Neural cell (in vitro differentiated cells): ENCODE results near the gene HRH4. TPM values are rescaled to one million over a fixed set of nuclear protein-coding genes. Genes with fewer than 3 reads are reported as not detected.

ENCODE experiments used
- H2AFZ ChIP-seq: fragments of 200-600, 300-800 bp; sonication (generic), shearing (Covaris generic); 2 replicates; pipeline ENCODE4 v1.6.0; 2014; ENCODE audit warnings: low read depth, mild to moderate bottlenecking, antibody characterized with exemption, low read length, moderate library complexity
- H3F3A ChIP-seq: fragments of 200-600 bp; shearing (Covaris generic); 2 replicates; pipeline ENCODE4 v1.6.1; 2016; ENCODE audit warnings: mild to moderate bottlenecking, moderate library complexity, mixed read lengths, antibody characterized with exemption, low read length; ENCODE audit not compliant: insufficient read depth, poor library complexity, severe bottlenecking
- H3K27ac ChIP-seq: fragments of 200-600, 300-800 bp; sonication (generic), shearing (Covaris generic); 2 replicates; pipeline ENCODE4 v1.5.1; 2014; ENCODE audit warnings: mild to moderate bottlenecking, low read length, moderate library complexity
- H3K27me3 ChIP-seq: fragments of 300-800, 200-600 bp; sonication (generic), shearing (Covaris generic); 2 replicates; pipeline ENCODE4 v1.6.0; 2014; ENCODE audit warnings: mild to moderate bottlenecking, low read depth, low read length, moderate library complexity; ENCODE audit not compliant: insufficient read depth
- H3K36me3 ChIP-seq: fragments of 300-800, 200-600 bp; sonication (generic), shearing (Covaris generic); 2 replicates; pipeline ENCODE4 v1.5.1; 2014; ENCODE audit warnings: mild to moderate bottlenecking, antibody characterized with exemption, low read length, moderate library complexity; ENCODE audit not compliant: insufficient read depth
- H3K4me2 ChIP-seq: fragments of 300-800, 200-600 bp; sonication (generic), shearing (Covaris generic); 2 replicates; pipeline ENCODE4 v1.6.0; 2014; ENCODE audit warnings: mild to moderate bottlenecking, low read length
- H3K4me3 ChIP-seq: fragments of 300-800, 200-600 bp; sonication (generic), shearing (Covaris generic); 2 replicates; pipeline ENCODE4 v1.5.1; 2014; ENCODE audit warnings: mild to moderate bottlenecking, low read length, moderate library complexity
- H3K79me2 ChIP-seq: fragments of 200-600 bp; shearing (Covaris generic); replicated peaks from 2 replicates; pipeline ENCODE4 v1.6.0; 2014; ENCODE audit warnings: mild to moderate bottlenecking, low read length, moderate library complexity; ENCODE audit not compliant: insufficient read depth
- H3K9ac ChIP-seq: fragments of 300-800, 200-600 bp; sonication (generic), shearing (Covaris generic); 2 replicates; pipeline ENCODE4 v1.6.1; 2016; ENCODE audit warnings: mild to moderate bottlenecking, low read length, mixed read lengths
- H3K9me2 ChIP-seq: fragments of 200-600 bp; shearing (Covaris generic); 2 replicates; pipeline ENCODE4 v1.6.1; 2016; ENCODE audit warnings: mild to moderate bottlenecking, low read length, mixed read lengths; ENCODE audit not compliant: insufficient read depth
- H3K9me3 ChIP-seq: fragments of 200-600, 300-800 bp; sonication (generic), shearing (Covaris generic); 2 replicates; pipeline ENCODE4 v1.6.1; 2016; ENCODE audit warnings: mild to moderate bottlenecking, mixed run types, low read length, moderate library complexity, mixed read lengths
- H4K20me1 ChIP-seq: fragments of 200-600 bp; shearing (Covaris generic); 2 replicates; pipeline ENCODE4 v1.6.1; 2016; ENCODE audit warnings: mild to moderate bottlenecking, mixed run types; ENCODE audit not compliant: insufficient read depth
- CTCF ChIP-seq: fragments of 450-650 bp; IDR thresholded peaks from 2 replicates; pipeline ENCODE4 v1.5.1; 2014; ENCODE audit warnings: antibody characterized with exemption, mild to moderate bottlenecking, moderate library complexity; ENCODE audit not compliant: poor library complexity, severe bottlenecking
- EP300 ChIP-seq: fragments of 450-650 bp; conservative IDR thresholded peaks from 2 replicates; pipeline ENCODE4 v1.6.1; 2014; ENCODE audit warnings: antibody characterized with exemption, mild to moderate bottlenecking, moderate library complexity; ENCODE audit not compliant: poor library complexity, severe bottlenecking
- EZH2 ChIP-seq: fragments of 200-600, 300-800 bp; shearing (Covaris generic), sonication (generic); IDR thresholded peaks from 2 replicates; pipeline ENCODE4 v1.6.1; 2014; ENCODE audit warnings: antibody characterized with exemption, low read length, borderline replicate concordance, mild to moderate bottlenecking; ENCODE audit not compliant: insufficient read depth, poor library complexity, severe bottlenecking
- MXI1 ChIP-seq: fragments of 450-650 bp; conservative IDR thresholded peaks from 2 replicates; pipeline ENCODE4 v1.6.1; 2014; ENCODE audit warnings: antibody characterized with exemption, mild to moderate bottlenecking; ENCODE audit not compliant: poor library complexity, severe bottlenecking
- POLR2AphosphoS5 ChIP-seq: IDR thresholded peaks from 2 replicates; pipeline ENCODE4 v1.6.1; 2012
- RAD21 ChIP-seq: fragments of 450-650 bp; conservative IDR thresholded peaks from 2 replicates; pipeline ENCODE4 v1.6.1; 2014; ENCODE audit warnings: antibody characterized with exemption, mild to moderate bottlenecking, moderate library complexity
- REST ChIP-seq: IDR thresholded peaks from 2 replicates; pipeline ENCODE4 v1.6.1; 2012; ENCODE audit warnings: borderline replicate concordance
- SMC3 ChIP-seq: fragments of 450-650 bp; conservative IDR thresholded peaks from 2 replicates; pipeline ENCODE4 v1.6.1; 2014; ENCODE audit warnings: antibody characterized with exemption, mild to moderate bottlenecking, moderate library complexity; ENCODE audit not compliant: poor library complexity
- TAF1 ChIP-seq: IDR thresholded peaks from 2 replicates; pipeline ENCODE4 v1.6.1; 2012; ENCODE audit warnings: low read depth
- polyA plus RNA-seq: library from polyadenylated mRNA; depleted of rRNA; stranded (reverse); fragments of >200 nt; gene quantifications from 2 replicates; pipeline ENCODE4 v1.2.3, GENCODE V29; 2014

Gene HRH4
- polyA plus RNA-seq, 1 donor from 2014 or later, result not detected

GRCh38 chr18:24514439-24514838 is 54.0 kb downstream of the HRH4 start:
- H2AFZ ChIP-seq, result no peak overlapping the region

GRCh38 chr18:24515721-24516120 is 55.3 kb downstream of the HRH4 start:
- no peak overlapping the region for H3K9ac ChIP-seq
- H3F3A ChIP-seq, result no peaks in the 10 kb centered on the region
- TF ChIP-seq POLR2AphosphoS5 (no peak), SMC3 (no peak), REST (no peak), EP300 (no peak), TAF1 (no peak), EZH2 (no peak), RAD21 (no peak), CTCF (no peak), MXI1 (no peak)
- H3K9me3 ChIP-seq, result no peaks in the 10 kb centered on the region
- no peak overlapping the region for H3K4me2 ChIP-seq
- H2AFZ ChIP-seq, result no peak overlapping the region
- H3K9me2 ChIP-seq, result no peaks in the 10 kb centered on the region
- H3K27ac ChIP-seq, result no peak overlapping the region
- H3K27me3 ChIP-seq, result no peaks in the 10 kb centered on the region
- H3K4me3 ChIP-seq, result no peak overlapping the region
- no peaks in the 10 kb centered on the region for H3K79me2 ChIP-seq
- no peaks in the 10 kb centered on the region for H3K36me3 ChIP-seq
- H4K20me1 ChIP-seq, result no peaks in the 10 kb centered on the region

More at GRCh38 chr18:24514439-24514838, 54.0 kb downstream of the HRH4 start:
- Histone ChIP-seq H3K27ac (no peak overlapping the region), H3K9me3 (no peaks in the 10 kb centered on the region), H3K36me3 (no peaks in the 10 kb centered on the region), H3K4me2 (no peak overlapping the region), H4K20me1 (no peaks in the 10 kb centered on the region), H3F3A (no peaks in the 10 kb centered on the region), H3K9me2 (no peaks in the 10 kb centered on the region), H3K4me3 (no peak overlapping the region), H3K27me3 (no peaks in the 10 kb centered on the region), H3K9ac (no peak overlapping the region), H3K79me2 (no peaks in the 10 kb centered on the region)
- peak; percentile 26 for TF ChIP-seq CTCF
- TF ChIP-seq TAF1, result no peak
